Lung (tissue), 12 donors: ENCODE results near the gene BBLN. TPM values are rescaled to one million over a fixed set of nuclear protein-coding genes. Genes with fewer than 3 reads are reported as not detected.

Source experiments
- ATAC-seq: fragments of 200-7000 bp; cut with Tn5 transposase; one replicate; pipeline ENCODE4 v1.9.1; 2020; ENCODE audit warnings: moderate number of reproducible peaks; ENCODE audit not compliant: insufficient read depth, low FRiP score
- DNase-seq, 3 donors: peaks; one replicate each; pipeline ENCODE4 v3.0.0-alpha.2; 2013 to 2017
- H3K27ac ChIP-seq, 2 donors: one replicate each; pipeline ENCODE4 v1.5.1; 2013; ENCODE audit warnings: mild to moderate bottlenecking in 2 of 2, moderate library complexity in 2 of 2, control low read depth in 1 of 2, inconsistent platforms in 1 of 2, low read depth in 1 of 2, low read length in 1 of 2
- H3K27me3 ChIP-seq, 3 donors: one replicate each; pipeline ENCODE4 v1.5.1; 2013; ENCODE audit warnings: low read length in 2 of 3; ENCODE audit not compliant: control insufficient read depth in 3 of 3, insufficient read depth in 3 of 3
- H3K36me3 ChIP-seq, 4 donors: one replicate each; pipeline ENCODE4 v1.5.1; 2013; ENCODE audit warnings: low read length in 4 of 4, mild to moderate bottlenecking in 1 of 4, moderate library complexity in 1 of 4; ENCODE audit not compliant: control insufficient read depth in 4 of 4, insufficient read depth in 4 of 4
- H3K4me1 ChIP-seq, 5 donors: one replicate each; pipeline ENCODE4 v1.5.1; 2013; ENCODE audit warnings: low read length in 5 of 5, mild to moderate bottlenecking in 2 of 5, moderate library complexity in 1 of 5; ENCODE audit not compliant: control insufficient read depth in 5 of 5, insufficient read depth in 5 of 5
- H3K4me3 ChIP-seq: one replicate; pipeline ENCODE4 v1.5.1; 2013; ENCODE audit warnings: mild to moderate bottlenecking, control low read depth, moderate library complexity
- H3K9ac ChIP-seq, 2 donors: one replicate each; pipeline ENCODE4 v1.5.1; 2013; ENCODE audit warnings: low read length in 2 of 2, control low read depth in 1 of 2; ENCODE audit not compliant: insufficient read depth in 1 of 2
- H3K9me3 ChIP-seq, 4 donors: one replicate each; pipeline ENCODE4 v1.5.1; 2013; ENCODE audit warnings: low read length in 3 of 4, mild to moderate bottlenecking in 1 of 4, moderate library complexity in 1 of 4; ENCODE audit not compliant: control insufficient read depth in 4 of 4, insufficient read depth in 3 of 4
- CTCF ChIP-seq: IDR thresholded peaks from 2 replicates; pipeline ENCODE4 v1.5.1; 2012; ENCODE audit warnings: mild to moderate bottlenecking; ENCODE audit errors: control extremely low read depth, extremely low read depth
- WGBS, 2 donors: extraction: QIAGEN DNeasy Blood & Tissue Kit; methylation state at CpG; one replicate each; pipeline ENCODE4 v1.1.7; 2013; 5-methylcytosine and 5-hydroxymethylcytosine counted together
- polyA plus RNA-seq, 2 donors: library from polyadenylated mRNA; stranded (reverse); fragments of 200-250 nt; gene quantifications; one replicate each; pipeline ENCODE4 v1.2.1, GENCODE V29; 2013
- total RNA-seq, 2 donors: library from RNA; depleted of rRNA in 1 of 2; stranded (reverse); fragments of >200 nt in 1 of 2; gene quantifications; one replicate each; pipeline ENCODE4 v1.2.1, GENCODE V29; 2014 to 2021
- donor health status: control.
- donor health status: control.
- donor health status: Bipolar disorder and iron deficiency.
- donor health status: healthy.
- donor health status: DM: yes; HTN: yes; CAD: no.

Gene BBLN
- total and polyA plus RNA-seq, 4 donors: 19.2 to 138 (median 61.6) TPM

- Histone ChIP-seq H3K9ac (no peak overlapping the region), H3K27ac (no peak overlapping the region), H3K27me3 (no peaks in the 10 kb centered on the region), H3K4me3 (no peak overlapping the region), H3K9me3 (no peaks in the 10 kb centered on the region), H3K4me1 (peaks cover 0 to 17% (median 4%) of the 10 kb centered on the region in 5 donors), H3K36me3 (peaks cover 0 to 36% (median 3%) of the 10 kb centered on the region in 4 donors)
- TF ChIP-seq CTCF: no peak
- ATAC-seq: no peak
- DNase-seq: no peak
- 89 to 95% methylated on average over 27 of the region's 27 CpGs for WGBS, 2 donors
These were observed 37.9 kb upstream of the BBLN start for GRCh38 chr9:128121924-128122808.

- Histone ChIP-seq H3K9me3 (no peaks in the 10 kb centered on the region), H3K27me3 (no peaks in the 10 kb centered on the region), H3K36me3 (peaks cover 0 to 36% (median 3%) of the 10 kb centered on the region in 4 donors), H3K9ac (no peak overlapping the region), H3K4me3 (no peak overlapping the region), H3K4me1 (peaks cover 0 to 16% (median 4%) of the 10 kb centered on the region in 5 donors), H3K27ac (no peak overlapping the region)
- WGBS, 2 donors: 96% methylated on average over 24 of the region's 24 CpGs
- no peak for DNase-seq
- ATAC-seq: no peak
- TF ChIP-seq CTCF: no peak
These were observed 37.3 kb upstream of the BBLN start for GRCh38 chr9:128122809-128123175.

GRCh38 chr9:128123451-128124080, 36.5 kb upstream of the BBLN start:
- DNase-seq (no peak), ATAC-seq (no peak)
- TF ChIP-seq CTCF: no peak
- no peaks in the 10 kb centered on the region for H3K9me3 ChIP-seq
- 92 to 95% methylated on average over 21 of the region's 21 CpGs for WGBS, 2 donors
- peaks cover 0 to 36% (median 3%) of the 10 kb centered on the region in 4 donors for H3K36me3 ChIP-seq
- no peaks in the 10 kb centered on the region for H3K27me3 ChIP-seq
- H3K27ac ChIP-seq: no peak overlapping the region
- H3K4me3 ChIP-seq: no peak overlapping the region
- H3K9ac ChIP-seq: no peak overlapping the region
- H3K4me1 ChIP-seq: peaks cover 0 to 10% (median 4%) of the 10 kb centered on the region in 5 donors
